Transverse colon (tissue), 4 donors: ENCODE data around the gene MTREX. TPM values are rescaled to one million over a fixed set of nuclear protein-coding genes. Genes with fewer than 3 reads are reported as not detected.

Source experiments
- DNase-seq: peaks from one replicate; pipeline ENCODE4 v3.0.0-alpha.2; 2019
- H3K27ac ChIP-seq, 4 donors: fragments of 200-600 bp; sonication (generic); 2 replicates each; pipeline ENCODE4 v1.5.1; 2016 to 2018; ENCODE audit warnings: inconsistent platforms in 4 of 4
- H3K27me3 ChIP-seq: fragments of 200-600 bp; sonication (generic); 2 replicates; pipeline ENCODE4 v1.5.1; 2017; ENCODE audit warnings: inconsistent platforms
- H3K36me3 ChIP-seq, 4 donors: fragments of 200-600 bp; sonication (generic); 2 replicates each; pipeline ENCODE4 v1.5.1; 2017 to 2019; ENCODE audit warnings: inconsistent platforms in 4 of 4
- H3K4me1 ChIP-seq, 4 donors: fragments of 200-600 bp; sonication (generic); 2 replicates each; pipeline ENCODE4 v1.5.1; 2017 to 2020; ENCODE audit warnings: inconsistent platforms in 4 of 4
- H3K4me3 ChIP-seq, 4 donors: fragments of 200-600 bp; sonication (generic); 1 replicate in 1 of 4; 2 replicates in 3 of 4; pipeline versions ENCODE4 v1.5.1 to v1.6.1; 2017 to 2019; ENCODE audit warnings: inconsistent platforms in 4 of 4
- H3K9me3 ChIP-seq, 2 donors: fragments of 200-600 bp; sonication (generic); 2 replicates each; pipeline ENCODE4 v1.5.1; 2017 to 2019; ENCODE audit warnings: inconsistent platforms in 2 of 2
- EP300 ChIP-seq: sonication (generic); formaldehyde crosslinking; IDR thresholded peaks from one replicate; pipeline ENCODE4 v1.6.1; 2017; ENCODE audit warnings: antibody characterized with exemption, low read depth
- POLR2A ChIP-seq: fragments of 450-650 bp; IDR thresholded peaks from one replicate; pipeline ENCODE4 v1.6.1; 2016; ENCODE audit warnings: antibody characterized with exemption, mild to moderate bottlenecking, moderate library complexity
- POLR2AphosphoS5 ChIP-seq, 3 donors: sonication (generic); formaldehyde crosslinking; IDR thresholded peaks; one replicate each; pipeline ENCODE4 v1.6.1; 2016; ENCODE audit warnings: antibody characterized with exemption in 3 of 3
- WGBS, 2 donors: methylation state at CpG; one replicate each; pipeline ENCODE4 v1.1.5; 2018; ENCODE audit warnings: low coverage in 1 of 2; 5-methylcytosine and 5-hydroxymethylcytosine counted together
- in situ Hi-C, 4 donors: fragments of 200-750 bp; cut with MboI; loops; one replicate each; pipeline versions ENCODE4 v1.15.0 to v1.15.1; 2017; ENCODE audit warnings: low sequenced_read_pairs in 3 of 4, low pct_ligation_motif_present in 1 of 4, low pct_unique_long_range_greater_than_20kb in 1 of 4
- intact Hi-C: fragments of 100-400 bp; cut with DNase I; formaldehyde crosslinking; loops from one replicate; pipeline ENCODE4 v1.15.1; 2023; ENCODE audit warnings: low total_unique reads
- total RNA-seq, 4 donors: library from RNA; depleted of rRNA; stranded (reverse); fragments of >200 nt; gene quantifications; one replicate each; pipeline ENCODE4 v1.1.0, GENCODE V29; 2016
- TF ChIP-seq, protein P1 (sequence below), 5 experiments: fragments of 200-600 bp in 3 of 5; fragments of 450-650 bp in 2 of 5; sonication (generic) in 3 of 5; IDR thresholded peaks; 1 replicate in 2 of 5; 2 replicates in 3 of 5; pipeline ENCODE4 v1.5.1; 2016 to 2017; ENCODE audit warnings: antibody characterized with exemption in 5 of 5, inconsistent platforms in 3 of 5, mild to moderate bottlenecking in 2 of 5, moderate library complexity in 1 of 5

Gene MTREX
- total RNA-seq, 4 donors from 2014 or later = 29.5 to 85.9 (median 65.5) TPM

DNA sequence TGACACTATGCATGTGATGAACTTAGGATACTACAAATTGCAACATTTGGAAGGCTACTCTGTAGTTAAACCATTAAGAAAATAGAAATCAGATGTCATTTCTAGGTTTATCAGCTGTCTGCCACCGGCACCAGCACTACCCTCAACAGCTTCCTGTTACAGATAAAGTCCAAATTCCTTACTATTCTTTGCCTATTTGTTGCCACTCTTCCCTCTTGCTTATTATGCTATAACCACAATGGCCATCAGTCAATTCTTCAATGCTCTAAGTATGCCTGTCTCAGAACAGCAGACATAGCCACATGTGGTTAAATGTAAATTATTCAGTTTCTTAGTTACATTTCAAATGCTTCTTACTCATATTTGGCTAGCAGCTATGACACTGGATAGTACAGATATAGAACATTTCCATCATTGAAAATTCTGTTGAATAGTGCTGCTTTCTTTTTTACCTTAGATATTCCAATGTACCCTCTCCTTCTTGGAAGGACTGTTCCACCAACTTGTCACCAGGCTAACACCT is 21.3 kb upstream of the MTREX start:
- Histone ChIP-seq H3K4me1 (no peaks in the 10 kb centered on the region), H3K36me3 (peaks cover 0 to 87% (median 39%) of the 10 kb centered on the region in 4 donors), H3K27me3 (no peaks in the 10 kb centered on the region), H3K27ac (no peak overlapping the region), H3K4me3 (no peak overlapping the region), H3K9me3 (no peaks in the 10 kb centered on the region)
- intact Hi-C loops = no loop called here
- in situ Hi-C loops = no loop called here
- DNase-seq = no peak
- WGBS, 2 donors = 63 to 65% methylated on average over 1 of the region's 1 CpG
- TF ChIP-seq POLR2A = no peak
- TF ChIP-seq, protein P1, sequence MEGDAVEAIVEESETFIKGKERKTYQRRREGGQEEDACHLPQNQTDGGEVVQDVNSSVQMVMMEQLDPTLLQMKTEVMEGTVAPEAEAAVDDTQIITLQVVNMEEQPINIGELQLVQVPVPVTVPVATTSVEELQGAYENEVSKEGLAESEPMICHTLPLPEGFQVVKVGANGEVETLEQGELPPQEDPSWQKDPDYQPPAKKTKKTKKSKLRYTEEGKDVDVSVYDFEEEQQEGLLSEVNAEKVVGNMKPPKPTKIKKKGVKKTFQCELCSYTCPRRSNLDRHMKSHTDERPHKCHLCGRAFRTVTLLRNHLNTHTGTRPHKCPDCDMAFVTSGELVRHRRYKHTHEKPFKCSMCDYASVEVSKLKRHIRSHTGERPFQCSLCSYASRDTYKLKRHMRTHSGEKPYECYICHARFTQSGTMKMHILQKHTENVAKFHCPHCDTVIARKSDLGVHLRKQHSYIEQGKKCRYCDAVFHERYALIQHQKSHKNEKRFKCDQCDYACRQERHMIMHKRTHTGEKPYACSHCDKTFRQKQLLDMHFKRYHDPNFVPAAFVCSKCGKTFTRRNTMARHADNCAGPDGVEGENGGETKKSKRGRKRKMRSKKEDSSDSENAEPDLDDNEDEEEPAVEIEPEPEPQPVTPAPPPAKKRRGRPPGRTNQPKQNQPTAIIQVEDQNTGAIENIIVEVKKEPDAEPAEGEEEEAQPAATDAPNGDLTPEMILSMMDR (IDR thresholded peaks at IDR 0.05) = no peak
- no peak for TF ChIP-seq POLR2AphosphoS5 (IDR thresholded peaks at IDR 0.05)
- TF ChIP-seq EP300 = no peak

DNA sequence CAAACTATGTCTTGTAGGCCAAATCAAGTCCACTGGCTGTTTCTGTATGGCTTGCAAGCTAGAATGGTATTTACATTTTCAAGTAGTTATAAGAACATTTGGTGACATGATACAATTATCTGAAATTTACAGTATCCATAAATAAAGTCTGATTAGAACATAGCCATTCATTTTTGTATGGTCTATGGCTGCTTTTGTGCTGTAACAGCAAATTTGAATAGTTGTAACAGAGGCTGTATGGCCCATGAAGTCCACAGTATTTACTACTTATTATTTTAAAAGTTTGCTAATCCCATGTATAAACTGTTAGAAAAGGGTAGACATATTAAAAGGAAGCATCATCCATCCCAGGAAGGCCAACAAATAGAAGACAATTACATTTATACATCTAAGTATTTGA is 18.0 kb upstream of the MTREX start:
- intact Hi-C loops (no loop called here), in situ Hi-C loops (no loop called here)
- H3K4me3 ChIP-seq = no peak overlapping the region
- no peaks in the 10 kb centered on the region for H3K4me1 ChIP-seq
- no peak overlapping the region for H3K27ac ChIP-seq
- no peaks in the 10 kb centered on the region for H3K27me3 ChIP-seq
- TF ChIP-seq POLR2A (no peak), EP300 (no peak), POLR2AphosphoS5 (IDR thresholded peaks at IDR 0.05) (no peak)
- TF ChIP-seq, protein P1 (IDR thresholded peaks at IDR 0.05) = no peak
- no peak for DNase-seq
- H3K36me3 ChIP-seq = peaks cover 0 to 84% (median 41%) of the 10 kb centered on the region in 4 donors
- no peaks in the 10 kb centered on the region for H3K9me3 ChIP-seq

DNA sequence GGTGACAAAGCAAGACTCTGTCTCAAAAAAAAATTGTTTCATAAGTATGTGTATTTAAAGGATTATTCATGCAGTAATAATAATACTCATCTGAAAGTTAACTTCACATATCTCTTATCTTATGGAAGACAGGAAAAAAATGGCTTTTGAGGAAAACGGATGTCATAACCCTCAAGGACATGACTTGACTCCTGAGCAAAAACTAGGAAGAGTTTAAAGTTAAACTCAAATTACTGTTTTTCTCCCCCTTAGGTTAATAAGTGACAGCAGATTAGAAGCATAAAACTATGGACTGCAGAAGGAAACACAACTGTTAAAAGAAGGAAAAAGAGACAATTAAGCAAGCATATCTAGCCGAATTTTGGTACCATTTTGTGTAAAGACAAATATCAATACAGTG is 16.8 kb upstream of the MTREX start:
- in situ Hi-C loops (no loop called here), intact Hi-C loops (no loop called here)
- Histone ChIP-seq H3K27me3 (no peaks in the 10 kb centered on the region), H3K27ac (no peak overlapping the region), H3K9me3 (no peaks in the 10 kb centered on the region), H3K4me1 (no peaks in the 10 kb centered on the region), H3K4me3 (no peak overlapping the region), H3K36me3 (peaks cover 0 to 84% (median 43%) of the 10 kb centered on the region in 4 donors)
- no peak for DNase-seq
- no peak for TF ChIP-seq EP300
- 75 to 79% methylated on average over 2 of the region's 2 CpGs for WGBS, 2 donors

DNA sequence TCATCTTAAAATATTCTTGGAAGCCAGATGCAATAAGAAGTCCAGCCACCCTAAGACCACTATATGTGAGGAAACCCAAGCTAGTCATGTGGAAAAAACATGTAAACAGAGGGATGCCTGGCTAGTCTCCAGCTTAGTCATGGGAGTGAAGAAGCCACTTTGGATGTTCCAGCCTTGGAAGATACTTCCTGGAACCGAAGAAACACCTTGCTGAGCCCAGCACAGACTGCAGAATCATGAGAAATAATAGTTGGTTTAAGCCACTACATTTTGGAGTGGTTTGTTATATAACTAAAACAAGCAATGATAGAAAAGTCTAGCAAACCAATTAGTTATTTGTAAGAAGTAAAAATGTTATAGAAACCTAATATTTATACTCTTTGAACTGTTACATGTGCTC is 12.9 kb upstream of the MTREX start:
- TF ChIP-seq EP300 = no peak
- no peak for TF ChIP-seq POLR2A
- TF ChIP-seq, protein P1 (IDR thresholded peaks at IDR 0.05) = no peak
- TF ChIP-seq POLR2AphosphoS5 (IDR thresholded peaks at IDR 0.05) = no peak
- H3K4me3 ChIP-seq = no peak overlapping the region
- H3K36me3 ChIP-seq = peaks cover 0 to 69% (median 28%) of the 10 kb centered on the region in 4 donors
- in situ Hi-C loops (no loop called here), intact Hi-C loops (no loop called here)
- H3K4me1 ChIP-seq = no peaks in the 10 kb centered on the region
- H3K27ac ChIP-seq = no peak overlapping the region
- WGBS, 2 donors = 100% methylated on average over 1 of the region's 1 CpG
- H3K9me3 ChIP-seq = no peaks in the 10 kb centered on the region
- no peaks in the 10 kb centered on the region for H3K27me3 ChIP-seq
- no peak for DNase-seq

DNA sequence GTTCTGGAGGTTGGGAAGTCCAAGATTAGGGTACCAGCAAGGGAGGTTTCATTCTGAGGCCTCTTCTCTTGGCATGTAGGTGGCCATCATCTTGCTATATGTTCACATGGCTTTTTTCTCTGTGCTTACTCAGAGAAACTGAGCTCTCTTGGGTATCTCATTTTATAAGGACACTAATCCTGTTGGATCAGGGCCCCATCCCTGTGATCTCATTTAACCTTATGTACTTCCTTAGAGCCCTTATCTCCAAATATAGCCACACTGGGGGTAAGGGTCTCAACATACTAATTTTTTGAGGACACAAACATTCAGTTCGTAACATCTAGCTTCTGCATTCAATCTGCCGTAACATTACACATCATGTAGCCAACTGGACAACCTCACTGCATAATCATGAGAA is 6.9 kb upstream of the MTREX start:
- Histone ChIP-seq H3K9me3 (no peaks in the 10 kb centered on the region), H3K27me3 (no peaks in the 10 kb centered on the region), H3K36me3 (peaks cover 0 to 15% (median 3%) of the 10 kb centered on the region in 4 donors), H3K27ac (no peak overlapping the region), H3K4me1 (peaks cover 9 to 35% (median 16%) of the 10 kb centered on the region in 4 donors), H3K4me3 (no peak overlapping the region)
- TF ChIP-seq, protein P1 (IDR thresholded peaks at IDR 0.05) = no peak
- no peak for TF ChIP-seq POLR2A
- no peak for TF ChIP-seq POLR2AphosphoS5 (IDR thresholded peaks at IDR 0.05)
- no peak for TF ChIP-seq EP300
- in situ Hi-C loops (no loop called here), intact Hi-C loops (no loop called here)
- 94 to 99% methylated on average over 2 of the region's 2 CpGs for WGBS, 2 donors
- DNase-seq = no peak
